GM10266 (cell line): Measurements from ENCODE around the gene PTOV1.
A peak's percentile ranks its signal among the peaks of the same experiment; 100 is the strongest.

Source experiments
- DNase-seq: peaks from one replicate; pipeline ENCODE4 v3.0.0; 2012; ENCODE audit errors: extremely low spot score
- TF ChIP-seq, protein P1 (sequence below): IDR thresholded peaks from 2 replicates; pipeline ENCODE4 v1.5.1; 2012; ENCODE audit warnings: mild to moderate bottlenecking, low read depth; ENCODE audit not compliant: control insufficient read depth, insufficient read depth; ENCODE audit errors: missing control alignments

The PTOV1 gene

GRCh38 chr19:49851456-49852259 is 699 bp downstream of the PTOV1 start:
- DNase-seq: peak; percentile 70
- TF ChIP-seq, protein P1, sequence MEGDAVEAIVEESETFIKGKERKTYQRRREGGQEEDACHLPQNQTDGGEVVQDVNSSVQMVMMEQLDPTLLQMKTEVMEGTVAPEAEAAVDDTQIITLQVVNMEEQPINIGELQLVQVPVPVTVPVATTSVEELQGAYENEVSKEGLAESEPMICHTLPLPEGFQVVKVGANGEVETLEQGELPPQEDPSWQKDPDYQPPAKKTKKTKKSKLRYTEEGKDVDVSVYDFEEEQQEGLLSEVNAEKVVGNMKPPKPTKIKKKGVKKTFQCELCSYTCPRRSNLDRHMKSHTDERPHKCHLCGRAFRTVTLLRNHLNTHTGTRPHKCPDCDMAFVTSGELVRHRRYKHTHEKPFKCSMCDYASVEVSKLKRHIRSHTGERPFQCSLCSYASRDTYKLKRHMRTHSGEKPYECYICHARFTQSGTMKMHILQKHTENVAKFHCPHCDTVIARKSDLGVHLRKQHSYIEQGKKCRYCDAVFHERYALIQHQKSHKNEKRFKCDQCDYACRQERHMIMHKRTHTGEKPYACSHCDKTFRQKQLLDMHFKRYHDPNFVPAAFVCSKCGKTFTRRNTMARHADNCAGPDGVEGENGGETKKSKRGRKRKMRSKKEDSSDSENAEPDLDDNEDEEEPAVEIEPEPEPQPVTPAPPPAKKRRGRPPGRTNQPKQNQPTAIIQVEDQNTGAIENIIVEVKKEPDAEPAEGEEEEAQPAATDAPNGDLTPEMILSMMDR: no peak

DNA sequence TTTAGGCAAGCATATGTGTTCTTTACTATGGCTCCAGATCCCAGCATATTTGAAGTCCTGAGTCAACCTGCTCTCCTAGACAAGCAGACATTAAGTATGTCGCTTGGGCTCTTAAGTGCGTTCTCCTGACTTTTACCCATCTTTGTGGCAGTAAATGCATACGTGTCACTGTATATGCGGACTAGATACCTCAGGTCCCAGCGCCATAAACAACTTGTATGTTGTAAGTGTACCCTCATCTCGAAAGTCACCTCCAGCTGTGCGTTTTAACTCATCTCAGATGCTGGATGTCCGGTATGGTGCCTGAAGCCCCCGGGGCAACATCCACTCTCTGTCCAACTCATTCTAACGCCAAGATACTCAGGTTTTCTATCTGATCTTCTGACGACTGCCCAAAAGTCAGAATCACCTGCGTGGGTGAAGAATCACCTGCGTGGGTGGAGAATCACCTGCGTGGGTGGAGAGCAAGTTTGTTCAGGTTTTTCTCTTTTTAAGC is 1.7 kb downstream of the PTOV1 start:
- TF ChIP-seq, protein P1: no peak
- no peak for DNase-seq

DNA sequence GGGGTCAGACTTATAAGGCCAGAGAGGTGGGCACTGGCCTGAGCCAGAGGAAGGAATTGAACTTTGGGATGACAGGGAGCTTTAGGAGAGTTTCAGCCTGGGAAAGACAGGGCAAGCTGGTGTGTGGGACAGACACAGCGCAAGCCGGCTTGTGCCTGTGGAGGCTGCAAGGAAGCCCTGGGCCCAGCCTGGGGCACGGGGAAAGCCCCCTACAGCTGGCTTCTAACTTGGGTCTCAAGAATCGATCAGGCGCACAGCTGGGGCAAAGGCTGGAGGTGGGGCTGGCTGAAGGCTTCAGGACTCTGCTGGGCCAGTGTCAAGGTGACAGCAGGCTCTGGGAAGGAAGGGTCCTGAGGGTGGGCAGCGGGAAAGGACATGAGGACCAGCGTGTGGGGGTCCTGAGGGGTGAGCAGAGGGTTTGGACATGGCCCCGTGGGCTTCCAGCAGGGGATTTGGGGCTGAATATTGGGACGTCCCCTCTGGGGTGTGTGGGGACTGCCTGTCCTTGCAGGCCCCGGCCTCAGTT is 3.0 kb downstream of the PTOV1 start:
- TF ChIP-seq, protein P1: no peak
- no peak for DNase-seq

DNA sequence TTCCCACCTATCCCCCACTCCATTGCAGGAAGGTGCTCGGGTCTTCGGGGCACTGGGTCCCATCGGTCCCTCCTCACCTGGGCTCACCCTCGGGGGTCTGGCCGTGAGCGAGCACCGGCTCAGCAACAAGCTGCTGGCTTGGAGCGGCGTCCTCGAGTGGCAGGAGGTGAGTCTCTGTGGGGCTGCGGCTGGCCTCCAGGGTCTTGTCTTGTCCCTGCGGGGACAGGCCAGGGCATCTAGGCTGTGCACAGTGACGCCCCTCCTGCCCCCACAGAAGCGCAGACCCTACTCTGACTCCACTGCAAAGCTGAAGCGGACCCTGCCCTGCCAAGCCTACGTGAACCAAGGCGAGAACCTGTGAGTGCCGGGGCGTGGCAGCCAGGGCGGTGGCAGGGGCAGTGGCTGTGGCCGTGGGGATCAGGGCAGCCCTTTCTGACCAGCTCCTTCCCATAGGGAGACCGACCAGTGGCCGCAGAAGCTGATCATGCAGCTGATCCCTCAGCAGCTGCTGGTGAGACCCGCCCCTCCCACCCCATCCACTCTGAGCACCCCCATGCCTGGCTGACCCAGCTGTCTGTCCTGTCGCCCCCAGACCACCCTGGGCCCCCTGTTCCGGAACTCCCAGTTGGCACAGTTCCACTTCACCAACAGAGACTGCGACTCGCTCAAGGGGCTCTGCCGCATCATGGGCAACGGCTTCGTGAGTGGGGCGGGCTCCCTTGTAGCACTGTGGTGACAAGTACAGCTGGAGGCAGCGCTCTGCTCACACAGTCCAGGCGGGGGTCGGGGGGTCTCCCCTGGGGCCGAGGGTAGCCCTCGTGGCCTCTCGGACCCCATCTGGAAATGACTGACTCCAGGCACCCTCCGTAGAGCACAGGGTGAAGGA is 3.7 kb downstream of the PTOV1 start:
- DNase-seq: no peak
- TF ChIP-seq, protein P1: no peak

- TF ChIP-seq, protein P1: no peak
- DNase-seq: no peak
Observed at GRCh38 chr19:49855277-49855675, 4.3 kb downstream of the PTOV1 start.

- TF ChIP-seq, protein P1: no peak
- no peak for DNase-seq
Observed at GRCh38 chr19:49855676-49856573, 5.0 kb downstream of the PTOV1 start.
